Loucy (cell line): Measurements from ENCODE around the gene SCN8A.
"Not testable (repeated sequence)": the region's sequence is repeated elsewhere in the genome, so short reads cannot be mapped to it uniquely, and the experiment has no call there.

Experiments used
- H2AFZ ChIP-seq: fragments of 200-600 bp; sonication (generic); 2 replicates; pipeline ENCODE4 v1.6.0; 2016; ENCODE audit warnings: antibody characterized with exemption, mild to moderate bottlenecking, low read length, moderate library complexity
- H3F3A ChIP-seq: fragments of 200-600 bp; 2 replicates; pipeline ENCODE4 v1.6.0; 2016; ENCODE audit warnings: antibody characterized with exemption, low read depth, mild to moderate bottlenecking
- H3K27me3 ChIP-seq: fragments of 200-600 bp; sonication (generic); 2 replicates; pipeline ENCODE4 v1.6.1; 2014; ENCODE audit warnings: low read length, mild to moderate bottlenecking; ENCODE audit not compliant: insufficient read depth, poor library complexity, severe bottlenecking
- H3K36me3 ChIP-seq: fragments of 200-600 bp; sonication (generic); 2 replicates; pipeline ENCODE4 v1.6.1; 2016; ENCODE audit warnings: low read length; ENCODE audit not compliant: insufficient read depth
- H3K4me1 ChIP-seq: fragments of 200-600 bp; sonication (generic); 2 replicates; pipeline ENCODE4 v1.5.1; 2014; ENCODE audit warnings: low read length, mild to moderate bottlenecking; ENCODE audit not compliant: insufficient read depth, poor library complexity, severe bottlenecking
- H3K4me2 ChIP-seq: fragments of 200-600 bp; sonication (generic); 2 replicates; pipeline ENCODE4 v1.6.0; 2014; ENCODE audit warnings: antibody characterized with exemption, low read length, low read depth, mild to moderate bottlenecking; ENCODE audit not compliant: poor library complexity, severe bottlenecking
- H3K4me3 ChIP-seq: fragments of 200-600 bp; sonication (generic); 2 replicates; pipeline ENCODE4 v1.5.1; 2014; ENCODE audit warnings: low read length, mild to moderate bottlenecking, mixed read lengths; ENCODE audit not compliant: poor library complexity, severe bottlenecking
- H3K79me2 ChIP-seq: fragments of 200-600 bp; sonication (generic); 2 replicates; pipeline ENCODE4 v1.6.1; 2014; ENCODE audit warnings: low read length; ENCODE audit not compliant: insufficient read depth
- H3K9ac ChIP-seq: fragments of 200-600 bp; sonication (generic); 2 replicates; pipeline ENCODE4 v1.6.0; 2014; ENCODE audit warnings: mild to moderate bottlenecking, low read depth, low read length, moderate library complexity; ENCODE audit not compliant: poor library complexity, severe bottlenecking
- H3K9me2 ChIP-seq: fragments of 200-600 bp; sonication (generic); replicated peaks from 2 replicates; pipeline ENCODE4 v1.6.1; 2016; ENCODE audit warnings: low read depth, low read length, mixed read lengths
- H3K9me3 ChIP-seq: fragments of 200-600 bp; sonication (generic); 2 replicates; pipeline ENCODE4 v1.6.1; 2014; ENCODE audit warnings: mild to moderate bottlenecking, antibody characterized with exemption, low read length, low read depth; ENCODE audit not compliant: insufficient read depth
- H4K20me1 ChIP-seq: fragments of 200-600 bp; sonication (generic); 2 replicates; pipeline ENCODE4 v1.6.0; 2014; ENCODE audit warnings: antibody characterized with exemption, low read length, mild to moderate bottlenecking; ENCODE audit not compliant: insufficient read depth, poor library complexity, severe bottlenecking
- CTCF ChIP-seq: fragments of 200-600 bp; sonication (generic); conservative IDR thresholded peaks from 2 replicates; pipeline ENCODE4 v1.5.1; 2014; ENCODE audit warnings: mild to moderate bottlenecking, antibody characterized with exemption, low read length
- EZH2phosphoT487 ChIP-seq: fragments of 200-600 bp; IDR thresholded peaks from 2 replicates; pipeline ENCODE4 v1.6.1; 2018; ENCODE audit warnings: antibody characterized with exemption, mild to moderate bottlenecking, moderate library complexity, borderline replicate concordance

Gene SCN8A

GRCh38 chr12:51793201-51793600, 202.2 kb downstream of the SCN8A start:
- no peaks in the 10 kb centered on the region for H3K27me3 ChIP-seq
- H4K20me1 ChIP-seq = no peaks in the 10 kb centered on the region
- H3K4me2 ChIP-seq = no peak overlapping the region
- no peak overlapping the region for H3K4me3 ChIP-seq
- no peaks in the 10 kb centered on the region for H3K9me3 ChIP-seq
- H3K9me2 ChIP-seq = no peaks in the 10 kb centered on the region
- no peaks in the 10 kb centered on the region for H3F3A ChIP-seq
- no peaks in the 10 kb centered on the region for H3K4me1 ChIP-seq
- no peak overlapping the region for H2AFZ ChIP-seq
- no peak overlapping the region for H3K9ac ChIP-seq
- H3K36me3 ChIP-seq = no peaks in the 10 kb centered on the region
- TF ChIP-seq CTCF = no peak
- no peak for TF ChIP-seq EZH2phosphoT487
- H3K79me2 ChIP-seq = no peaks in the 10 kb centered on the region

GRCh38 chr12:51797301-51797700, 206.3 kb downstream of the SCN8A start:
- no peaks in the 10 kb centered on the region for H3K27me3 ChIP-seq
- no peaks in the 10 kb centered on the region for H4K20me1 ChIP-seq
- no peak overlapping the region for H3K4me3 ChIP-seq
- TF ChIP-seq EZH2phosphoT487 (no peak), CTCF (no peak)
- H3K9me3 ChIP-seq = no peaks in the 10 kb centered on the region
- no peaks in the 10 kb centered on the region for H3F3A ChIP-seq
- no peaks in the 10 kb centered on the region for H3K79me2 ChIP-seq
- no peaks in the 10 kb centered on the region for H3K36me3 ChIP-seq
- no peak overlapping the region for H2AFZ ChIP-seq
- no peaks in the 10 kb centered on the region for H3K4me1 ChIP-seq
- H3K4me2 ChIP-seq = no peak overlapping the region
- no peaks in the 10 kb centered on the region for H3K9me2 ChIP-seq
- H3K9ac ChIP-seq = no peak overlapping the region

GRCh38 chr12:51798051-51798450, 207.0 kb downstream of the SCN8A start:
- H4K20me1 ChIP-seq = not testable (repeated sequence)

GRCh38 chr12:51798501-51798900, 207.5 kb downstream of the SCN8A start:
- no peaks in the 10 kb centered on the region for H3K79me2 ChIP-seq

More at GRCh38 chr12:51798051-51798450, 207.0 kb downstream of the SCN8A start:
- not testable (repeated sequence) for H3K4me3 ChIP-seq, H3K9me3 ChIP-seq, H3F3A ChIP-seq, H3K27me3 ChIP-seq, H3K4me1 ChIP-seq, H3K4me2 ChIP-seq, H3K9me2 ChIP-seq, H2AFZ ChIP-seq, H3K36me3 ChIP-seq, H3K9ac ChIP-seq, H3K79me2 ChIP-seq

More at GRCh38 chr12:51798501-51798900, 207.5 kb downstream of the SCN8A start:
- Histone ChIP-seq H3K27me3 (no peaks in the 10 kb centered on the region), H3F3A (no peaks in the 10 kb centered on the region), H3K9me3 (no peaks in the 10 kb centered on the region), H3K9ac (no peak overlapping the region), H4K20me1 (no peaks in the 10 kb centered on the region), H3K36me3 (no peaks in the 10 kb centered on the region), H3K9me2 (no peaks in the 10 kb centered on the region), H3K4me2 (no peak overlapping the region), H2AFZ (no peak overlapping the region), H3K4me3 (no peak overlapping the region), H3K4me1 (no peaks in the 10 kb centered on the region)
- no peak for TF ChIP-seq EZH2phosphoT487
- TF ChIP-seq CTCF = no peak
